CD4-positive, alpha-beta T cell treated with Interferon gamma for 1 hour (primary cell): ENCODE data around the gene NBEAL1.
"Not testable (repeated sequence)": the region's sequence is repeated elsewhere in the genome, so short reads cannot be mapped to it uniquely, and the experiment has no call there.

Experiments
- DNase-seq: peaks from one replicate; pipeline ENCODE4 v3.0.0-alpha.2; 2020

NBEAL1 gene

GRCh38 chr2:203040966-203041521 is 26.4 kb downstream of the NBEAL1 start:
- DNase-seq = no peak

- DNase-seq = no peak
Observed at GRCh38 chr2:203042178-203042577, 27.5 kb downstream of the NBEAL1 start.

GRCh38 chr2:203043226-203043625 is 28.6 kb downstream of the NBEAL1 start:
- no peak for DNase-seq

GRCh38 chr2:203045867-203046266 is 31.2 kb downstream of the NBEAL1 start:
- no peak for DNase-seq

GRCh38 chr2:203052539-203052938 is 37.9 kb downstream of the NBEAL1 start:
- DNase-seq = no peak

GRCh38 chr2:203059567-203060240 is 45.0 kb downstream of the NBEAL1 start:
- no peak for DNase-seq

- no peak for DNase-seq
Observed at GRCh38 chr2:203061346-203061745, 46.7 kb downstream of the NBEAL1 start.

- DNase-seq = no peak
Observed at GRCh38 chr2:203062126-203062525, 47.5 kb downstream of the NBEAL1 start.

GRCh38 chr2:203066519-203067091 is 51.9 kb downstream of the NBEAL1 start:
- DNase-seq = not testable (repeated sequence)

GRCh38 chr2:203070701-203071100 is 56.0 kb downstream of the NBEAL1 start:
- no peak for DNase-seq

- no peak for DNase-seq
Observed at GRCh38 chr2:203071148-203071547, 56.5 kb downstream of the NBEAL1 start.

GRCh38 chr2:203072371-203072770 is 57.7 kb downstream of the NBEAL1 start:
- no peak for DNase-seq

- DNase-seq = no peak
Observed at GRCh38 chr2:203077451-203077850, 62.8 kb downstream of the NBEAL1 start.

- DNase-seq = no peak
Observed at GRCh38 chr2:203080447-203081045, 65.9 kb downstream of the NBEAL1 start.

GRCh38 chr2:203083328-203083727 is 68.7 kb downstream of the NBEAL1 start:
- no peak for DNase-seq

- not testable (repeated sequence) for DNase-seq
Observed at GRCh38 chr2:203086381-203086780, 71.7 kb downstream of the NBEAL1 start.

GRCh38 chr2:203090721-203091120 is 76.0 kb downstream of the NBEAL1 start:
- not testable (repeated sequence) for DNase-seq

- DNase-seq = no peak
Observed at GRCh38 chr2:203097735-203098134, 83.1 kb downstream of the NBEAL1 start.

- not testable (repeated sequence) for DNase-seq
Observed at GRCh38 chr2:203102357-203102756, 87.7 kb downstream of the NBEAL1 start.

GRCh38 chr2:203104273-203104672 is 89.6 kb downstream of the NBEAL1 start:
- DNase-seq = no peak

GRCh38 chr2:203105996-203106395 is 91.3 kb downstream of the NBEAL1 start:
- no peak for DNase-seq

- DNase-seq = not testable (repeated sequence)
Observed at GRCh38 chr2:203110496-203110895, 95.8 kb downstream of the NBEAL1 start.

- DNase-seq = no peak
Observed at GRCh38 chr2:203112342-203112741, 97.7 kb downstream of the NBEAL1 start.

- DNase-seq = not testable (repeated sequence)
Observed at GRCh38 chr2:203115201-203115700, 100.6 kb downstream of the NBEAL1 start.
